Stimulated activated effector memory CD8-positive, alpha-beta T cell treated with anti-CD3 and anti-CD28 coated beads, Interleukin-12 subunit alpha, Interleukin-12 subunit beta, amount 100 ng/mL, for 72 hours (primary cell): ENCODE data around the gene VAMP8.
A peak's percentile ranks its signal among the peaks of the same experiment; 100 is the strongest.
"Not testable (repeated sequence)": the region's sequence is repeated elsewhere in the genome, so short reads cannot be mapped to it uniquely, and the experiment has no call there.

Source experiments
- ATAC-seq: fragments of 150-1000 bp; cut with Tn5 transposase; 2 replicates; pipeline ENCODE4 v1.10.0; 2021
- DNase-seq, 2 donors: peaks; one replicate each; pipeline ENCODE4 v3.0.0; 2021 to 2022; ENCODE audit warnings: low spot score in 2 of 2
- H3K27ac Mint-ChIP-seq: one replicate; pipeline ENCODE4 v1.8.0; 2022; ENCODE audit warnings: mild to moderate bottlenecking, mixed read lengths
- H3K36me3 Mint-ChIP-seq: one replicate; pipeline ENCODE4 v1.8.0; 2022; ENCODE audit warnings: mild to moderate bottlenecking, mixed read lengths
- H3K4me1 Mint-ChIP-seq: one replicate; pipeline ENCODE4 v1.8.0; 2022; ENCODE audit warnings: mixed read lengths
- H3K4me3 Mint-ChIP-seq: one replicate; pipeline ENCODE4 v1.8.0; 2022; ENCODE audit warnings: mild to moderate bottlenecking, mixed read lengths
- H3K9me3 Mint-ChIP-seq: one replicate; pipeline ENCODE4 v1.8.0; 2022; ENCODE audit warnings: mixed read lengths

Gene VAMP8

DNA sequence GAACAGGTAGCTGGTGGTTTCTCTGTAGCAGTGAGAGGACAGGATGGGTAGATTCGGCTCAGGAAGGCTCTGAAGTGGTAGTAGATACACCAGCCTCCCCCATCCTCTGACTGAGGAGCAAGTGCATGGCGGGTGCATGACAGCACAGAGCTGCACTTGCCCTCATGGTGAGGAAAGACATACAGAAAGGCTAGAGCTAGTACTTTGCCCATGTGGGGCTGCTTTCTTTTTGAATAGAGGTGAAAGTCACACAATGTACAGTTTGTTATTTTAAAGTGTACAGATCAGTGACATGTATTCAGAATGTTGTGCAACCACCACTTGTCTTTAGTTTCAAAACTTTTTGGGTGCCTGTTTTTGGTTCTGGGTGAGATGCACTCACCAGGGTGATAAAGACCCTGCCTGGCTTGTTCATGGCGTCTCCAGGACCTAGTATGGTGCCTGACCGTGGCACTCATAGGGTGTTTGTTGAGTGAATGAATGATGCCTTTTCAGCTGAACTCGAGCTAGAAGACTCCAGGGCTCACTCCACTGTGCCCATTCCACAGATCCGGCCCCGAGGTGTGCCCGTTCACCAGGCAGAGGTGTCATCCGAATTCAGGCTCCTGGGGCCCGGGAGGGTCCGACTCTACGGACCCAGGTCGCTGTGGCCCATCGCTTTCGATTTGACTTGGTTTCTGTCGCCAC is 6.4 kb downstream of the VAMP8 start:
- peak; percentile 63 for ATAC-seq
- peak overlapping the region; percentile 90 for H3K27ac Mint-ChIP-seq
- no peaks in the 10 kb centered on the region for H3K9me3 Mint-ChIP-seq
- H3K4me1 Mint-ChIP-seq = peaks cover 55% of the 10 kb centered on the region
- H3K4me3 Mint-ChIP-seq = peak overlapping the region; percentile 75
- peaks cover 27% of the 10 kb centered on the region for H3K36me3 Mint-ChIP-seq
- DNase-seq = peak in 1 of 2 donors; percentile 68

DNA sequence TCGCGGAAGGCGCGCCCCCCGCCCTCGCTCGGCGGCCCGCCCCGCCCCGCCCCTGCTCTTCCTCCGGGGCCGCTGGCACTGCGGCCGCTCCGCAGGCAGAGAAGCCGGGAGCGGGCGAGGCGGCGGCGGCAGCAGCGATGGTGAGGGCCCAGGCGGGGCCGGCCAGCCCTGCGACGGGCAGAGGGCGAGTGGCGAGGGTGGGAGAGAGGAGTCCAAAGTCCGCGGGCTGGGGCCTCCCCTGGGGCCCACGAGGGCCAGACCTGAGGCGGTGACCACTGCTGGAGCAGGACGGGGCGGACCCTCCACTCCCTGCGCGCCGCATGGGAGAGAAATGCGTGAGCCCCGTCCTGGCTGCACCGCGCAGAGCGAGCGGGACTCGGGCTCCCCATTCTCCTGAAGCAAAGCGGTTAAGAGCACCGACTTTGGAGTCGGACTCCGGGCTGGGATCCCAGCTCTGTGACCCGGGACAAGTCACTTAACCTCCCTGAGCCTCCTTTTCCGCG is 7.0 kb downstream of the VAMP8 start, which contains the start of gene VAMP5:
VAMP5 (plus strand) TSS at position 78 of the 503 bp plus-strand sequence; CDS start at position 138, 60 bp downstream.
- H3K9me3 Mint-ChIP-seq = no peaks in the 10 kb centered on the region
- H3K4me1 Mint-ChIP-seq = peaks cover 52% of the 10 kb centered on the region
- H3K36me3 Mint-ChIP-seq = peaks cover 27% of the 10 kb centered on the region
- H3K4me3 Mint-ChIP-seq = peak within 1 kb of the TSS; percentile 75
- ATAC-seq = peak; percentile 66
- peak within 1 kb of the TSS; percentile 90 for H3K27ac Mint-ChIP-seq
- DNase-seq = no peak

DNA sequence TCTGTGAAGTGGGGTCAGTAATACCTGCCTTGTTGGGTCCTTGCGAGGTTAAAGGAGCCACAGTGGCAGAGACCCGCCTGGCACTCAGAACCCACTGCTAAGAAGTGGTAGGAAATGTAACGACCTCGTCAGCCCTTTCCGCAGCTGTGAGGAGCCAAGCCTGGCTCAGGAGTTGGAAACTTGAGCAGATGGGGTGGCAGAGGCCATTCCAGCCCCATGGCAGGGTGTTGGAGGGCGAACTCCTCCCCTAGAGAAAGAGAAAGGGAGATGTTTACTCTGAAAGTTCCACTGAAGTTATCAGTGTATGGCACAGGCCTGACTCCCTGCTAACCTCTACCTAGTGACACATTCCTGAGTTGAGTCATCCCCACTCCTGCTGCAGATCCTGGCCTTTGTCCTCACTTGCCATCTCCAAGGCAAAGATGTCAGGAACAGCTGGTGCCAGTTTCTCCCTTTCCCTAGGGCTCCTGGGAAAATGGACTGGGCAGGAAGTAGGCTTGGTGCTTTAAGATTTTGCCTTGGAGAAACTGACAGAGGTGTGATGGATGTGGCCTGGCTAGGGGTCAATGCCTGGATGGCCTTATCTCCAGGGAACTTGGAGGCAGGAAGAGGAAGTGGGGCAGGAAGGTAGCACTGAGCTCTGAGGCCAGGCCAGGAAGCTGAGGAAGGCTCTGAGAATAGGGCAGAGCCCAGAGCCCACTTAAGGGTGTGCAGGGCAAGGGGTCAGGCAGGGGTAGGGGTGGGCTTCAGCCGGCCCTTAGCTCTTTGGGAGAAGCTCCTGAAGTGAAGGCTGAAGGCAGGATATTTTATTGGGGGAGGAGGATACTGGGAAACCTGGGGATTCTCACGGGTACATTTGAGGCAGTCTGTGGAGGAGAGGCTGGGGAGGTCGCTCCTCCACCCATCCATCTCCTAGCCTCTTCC is 7.7 kb downstream of the VAMP8 start:
- Mint-ChIP-seq H3K4me1 (peaks cover 51% of the 10 kb centered on the region), H3K4me3 (peak overlapping the region; percentile 75), H3K36me3 (peaks cover 26% of the 10 kb centered on the region), H3K27ac (peak overlapping the region; percentile 90), H3K9me3 (no peaks in the 10 kb centered on the region)
- ATAC-seq = peak; percentile 77
- DNase-seq = no peak

DNA sequence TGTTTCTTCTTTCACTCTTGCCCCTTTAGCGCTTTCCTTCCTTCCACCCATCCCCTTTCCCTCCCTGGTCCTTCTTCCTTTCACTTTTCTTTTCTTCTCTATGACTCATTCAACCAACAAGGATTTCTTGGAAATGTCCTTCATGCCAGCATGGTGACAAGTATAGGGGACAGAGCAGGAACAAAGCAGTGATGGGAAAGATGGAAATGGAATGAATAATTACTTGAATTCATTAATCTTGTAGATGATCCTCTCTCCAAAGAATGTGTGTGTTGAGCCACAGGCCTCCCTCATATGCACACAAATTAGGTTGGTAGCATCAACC is 8.4 kb downstream of the VAMP8 start:
- H3K36me3 Mint-ChIP-seq = peaks cover 20% of the 10 kb centered on the region
- ATAC-seq (no peak), DNase-seq (no peak)
- peaks cover 49% of the 10 kb centered on the region for H3K4me1 Mint-ChIP-seq
- no peaks in the 10 kb centered on the region for H3K9me3 Mint-ChIP-seq
- peak overlapping the region; percentile 75 for H3K4me3 Mint-ChIP-seq
- H3K27ac Mint-ChIP-seq = peak overlapping the region; percentile 90

DNA sequence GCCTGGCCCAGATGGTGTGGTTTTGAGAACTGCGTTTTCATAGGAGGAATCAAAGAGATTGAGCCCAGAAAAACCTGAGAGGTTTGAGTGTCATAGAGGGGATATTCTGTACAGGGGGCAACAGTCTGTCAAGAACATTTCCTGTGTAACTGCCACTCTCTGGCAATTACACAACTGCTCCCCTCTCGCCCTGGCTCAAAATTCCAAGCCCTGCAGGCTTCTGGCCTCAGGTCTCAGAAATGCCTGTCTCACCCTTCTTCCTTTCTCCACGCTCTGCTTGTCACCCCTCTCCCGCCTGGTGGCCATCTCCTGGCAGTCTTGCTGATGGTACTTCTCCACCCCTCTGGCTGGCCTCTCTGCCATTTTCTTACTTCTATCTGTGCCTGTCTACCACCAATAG is 10.8 kb downstream of the VAMP8 start:
- H3K36me3 Mint-ChIP-seq = no peaks in the 10 kb centered on the region
- H3K27ac Mint-ChIP-seq = peak overlapping the region; percentile 21
- DNase-seq = no peak
- no peak overlapping the region for H3K4me3 Mint-ChIP-seq
- peaks cover 42% of the 10 kb centered on the region for H3K4me1 Mint-ChIP-seq
- no peaks in the 10 kb centered on the region for H3K9me3 Mint-ChIP-seq
- ATAC-seq = no peak

DNA sequence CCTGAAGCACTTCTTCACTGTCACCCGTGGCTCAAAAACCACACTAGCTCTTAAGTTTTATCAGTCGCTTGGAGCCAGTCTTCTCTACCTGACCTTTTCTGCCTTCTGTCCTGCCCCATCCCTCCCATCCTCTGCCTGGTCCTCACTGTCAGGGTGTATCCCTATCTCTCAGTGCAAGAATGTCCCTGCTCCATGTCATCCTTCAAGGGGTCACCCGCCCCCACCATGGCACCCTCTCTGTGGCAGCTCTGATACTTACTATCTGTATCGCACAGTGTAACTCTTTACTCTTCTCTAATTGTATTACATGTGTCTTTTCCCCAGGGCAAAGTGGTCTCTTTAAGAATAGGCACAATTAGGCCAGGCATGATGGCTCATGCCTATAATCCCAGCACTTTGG is 11.3 kb downstream of the VAMP8 start:
- peaks cover 38% of the 10 kb centered on the region for H3K4me1 Mint-ChIP-seq
- no peak for DNase-seq
- peak overlapping the region; percentile 21 for H3K27ac Mint-ChIP-seq
- no peak for ATAC-seq
- H3K4me3 Mint-ChIP-seq = no peak overlapping the region
- H3K9me3 Mint-ChIP-seq = no peaks in the 10 kb centered on the region
- H3K36me3 Mint-ChIP-seq = no peaks in the 10 kb centered on the region

DNA sequence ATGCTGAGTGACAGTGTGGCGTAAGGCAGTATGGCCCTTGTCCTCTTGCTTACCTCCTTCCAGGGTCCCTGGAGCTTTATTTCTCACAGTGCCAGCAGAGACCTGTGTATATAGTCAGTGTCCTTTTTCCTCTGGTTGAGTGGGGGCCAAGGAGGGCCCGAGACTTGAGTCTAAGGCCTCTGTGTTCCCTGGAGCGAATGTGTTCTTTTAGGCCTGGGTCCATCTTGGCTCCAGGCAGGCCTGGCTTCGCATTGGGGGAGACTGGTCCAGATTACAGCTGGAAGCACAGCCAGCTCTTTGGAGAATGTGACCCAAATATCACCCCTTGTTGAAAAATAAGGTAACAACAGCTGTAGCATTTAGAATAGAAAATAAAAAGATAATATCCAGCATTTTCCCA is 11.8 kb downstream of the VAMP8 start:
- H3K4me3 Mint-ChIP-seq = no peak overlapping the region
- H3K36me3 Mint-ChIP-seq = no peaks in the 10 kb centered on the region
- H3K27ac Mint-ChIP-seq = peak overlapping the region; percentile 21
- DNase-seq (no peak), ATAC-seq (no peak)
- H3K9me3 Mint-ChIP-seq = no peaks in the 10 kb centered on the region
- peaks cover 38% of the 10 kb centered on the region for H3K4me1 Mint-ChIP-seq

DNA sequence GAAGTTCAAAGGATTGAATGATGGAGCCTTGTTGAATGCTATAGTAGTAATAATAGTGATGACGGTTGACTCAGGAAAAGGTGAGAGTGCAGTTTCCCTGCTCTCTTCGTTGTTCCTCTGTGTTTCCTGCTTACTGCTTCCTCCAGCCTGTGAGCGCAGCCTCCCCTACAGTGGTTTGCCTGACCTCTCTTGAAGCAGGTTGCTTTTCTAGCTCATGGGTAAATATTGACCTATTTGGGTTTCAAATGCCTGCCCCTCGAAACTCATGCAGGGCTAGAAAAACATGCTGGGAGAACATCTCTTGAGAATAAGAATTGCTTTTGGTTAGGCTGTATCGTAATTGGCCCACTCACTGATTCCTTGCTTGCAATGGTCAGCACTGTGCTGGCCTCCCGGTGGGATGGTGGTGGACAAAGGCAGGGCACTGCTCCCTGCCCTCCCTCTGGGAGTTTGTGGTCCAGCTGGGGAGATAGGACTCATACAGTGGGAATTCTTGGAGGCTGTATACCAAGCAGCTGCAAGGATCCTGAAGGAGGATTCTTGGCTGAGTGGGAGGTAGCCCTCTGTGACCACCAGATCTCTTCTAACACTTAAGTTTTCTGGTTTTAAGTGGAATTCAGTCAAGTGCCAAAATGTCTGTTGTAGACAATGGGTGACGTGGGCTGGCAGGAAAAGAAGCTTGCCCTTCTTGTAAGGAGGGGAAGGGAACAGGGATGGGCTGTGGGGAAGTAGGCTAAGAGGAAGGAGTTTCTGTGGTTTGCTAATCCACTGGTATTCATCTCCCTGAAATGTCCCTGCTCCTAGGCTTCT is 12.8 kb downstream of the VAMP8 start:
- DNase-seq = no peak

DNA sequence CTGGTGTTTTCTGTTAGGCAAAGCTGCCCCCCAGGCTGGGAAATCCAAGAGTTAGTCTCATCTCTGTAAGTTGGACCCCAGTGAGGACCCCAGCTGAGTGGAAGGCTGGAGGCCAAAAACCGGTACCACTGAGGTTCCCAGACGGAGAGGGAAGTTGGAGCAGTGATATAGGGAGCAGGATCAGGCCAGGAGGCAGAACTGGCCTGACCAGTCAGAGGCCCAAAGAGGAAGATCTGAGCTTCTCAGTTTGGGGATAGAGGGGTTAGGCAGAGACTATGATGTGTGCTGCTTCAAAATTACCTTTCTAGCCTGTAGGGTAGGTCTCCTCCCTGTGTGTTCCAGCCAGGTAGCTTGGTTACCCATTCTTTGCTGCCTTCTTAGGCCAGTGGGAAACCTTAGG is 13.6 kb downstream of the VAMP8 start:
- H3K4me1 Mint-ChIP-seq = peaks cover 36% of the 10 kb centered on the region

More for the DNA sequence above, 12.8 kb downstream of the VAMP8 start:
- H3K4me1 Mint-ChIP-seq = peaks cover 39% of the 10 kb centered on the region
- H3K36me3 Mint-ChIP-seq = peaks cover 1% of the 10 kb centered on the region
- no peak for ATAC-seq
- no peaks in the 10 kb centered on the region for H3K9me3 Mint-ChIP-seq
- no peak overlapping the region for H3K4me3 Mint-ChIP-seq
- H3K27ac Mint-ChIP-seq = peak overlapping the region; percentile 66

DNA sequence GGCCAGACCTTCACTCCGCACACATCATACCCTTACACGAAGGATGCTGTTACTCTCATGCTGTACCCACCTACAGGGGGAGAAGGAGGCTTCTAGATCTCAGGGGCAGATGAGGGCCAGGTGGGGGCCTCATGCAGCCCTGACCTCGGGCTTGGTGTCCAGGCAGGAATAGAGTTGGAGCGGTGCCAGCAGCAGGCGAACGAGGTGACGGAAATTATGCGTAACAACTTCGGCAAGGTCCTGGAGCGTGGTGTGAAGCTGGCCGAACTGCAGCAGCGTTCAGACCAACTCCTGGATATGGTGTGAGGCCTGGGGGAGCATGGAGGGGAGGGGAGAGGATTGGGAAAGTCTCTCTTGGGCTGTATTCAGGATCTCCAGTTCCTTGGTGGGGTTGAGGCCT is 14.2 kb downstream of the VAMP8 start:
- peak overlapping the region; percentile 52 for H3K27ac Mint-ChIP-seq
- DNase-seq = no peak
- H3K4me1 Mint-ChIP-seq = peaks cover 39% of the 10 kb centered on the region
- H3K36me3 Mint-ChIP-seq = peaks cover 11% of the 10 kb centered on the region
- H3K9me3 Mint-ChIP-seq = no peaks in the 10 kb centered on the region
- no peak overlapping the region for H3K4me3 Mint-ChIP-seq
- no peak for ATAC-seq

More for the DNA sequence above, 13.6 kb downstream of the VAMP8 start:
- Mint-ChIP-seq H3K9me3 (no peaks in the 10 kb centered on the region), H3K4me3 (no peak overlapping the region), H3K36me3 (peaks cover 9% of the 10 kb centered on the region), H3K27ac (peak overlapping the region; percentile 52)
- DNase-seq (no peak), ATAC-seq (no peak)

DNA sequence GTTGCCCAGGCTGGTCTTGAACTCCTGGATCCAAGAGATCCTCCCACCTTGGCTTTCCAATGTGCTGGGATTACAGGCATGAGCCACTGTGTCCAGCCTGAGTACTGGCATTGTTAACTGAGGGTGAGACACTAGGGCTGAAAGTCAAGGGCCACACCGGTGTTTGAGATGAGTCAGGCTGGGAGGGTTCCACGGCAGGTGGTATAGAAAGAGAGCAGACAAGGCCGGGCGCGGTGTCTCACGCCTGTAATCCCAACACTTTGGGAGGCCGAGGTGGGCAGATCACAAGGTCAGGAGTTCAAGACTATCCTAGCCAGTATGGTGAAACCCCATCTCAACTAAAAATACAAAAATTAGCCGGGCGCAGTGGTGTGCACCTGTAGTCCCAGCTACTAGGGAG is 14.9 kb downstream of the VAMP8 start:
- not testable (repeated sequence) for DNase-seq, ATAC-seq, H3K27ac Mint-ChIP-seq, H3K9me3 Mint-ChIP-seq, H3K4me3 Mint-ChIP-seq
- H3K4me1 Mint-ChIP-seq = peaks cover 46% of the 10 kb centered on the region
- peaks cover 17% of the 10 kb centered on the region for H3K36me3 Mint-ChIP-seq

DNA sequence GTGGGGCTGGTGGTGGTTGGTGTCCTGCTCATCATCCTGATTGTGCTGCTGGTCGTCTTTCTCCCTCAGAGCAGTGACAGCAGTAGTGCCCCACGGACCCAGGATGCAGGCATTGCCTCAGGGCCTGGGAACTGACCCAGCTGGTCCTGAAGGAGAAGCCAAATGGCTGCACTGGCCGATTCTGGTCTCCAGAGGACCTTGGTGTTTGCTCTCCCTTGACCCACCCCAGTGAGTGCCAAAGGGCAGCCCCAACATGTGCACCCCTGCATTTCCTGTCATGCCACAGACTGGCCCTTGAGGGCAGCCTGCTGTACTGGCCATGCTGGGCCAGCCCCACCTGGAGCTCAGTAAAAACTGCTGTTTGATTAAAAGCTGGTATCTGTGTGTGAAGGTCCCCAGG is 15.6 kb downstream of the VAMP8 start:
- Mint-ChIP-seq H3K4me3 (no peak overlapping the region), H3K9me3 (no peaks in the 10 kb centered on the region), H3K4me1 (peaks cover 41% of the 10 kb centered on the region), H3K27ac (peak overlapping the region; percentile 20), H3K36me3 (peaks cover 24% of the 10 kb centered on the region)
- DNase-seq (no peak), ATAC-seq (no peak)

DNA sequence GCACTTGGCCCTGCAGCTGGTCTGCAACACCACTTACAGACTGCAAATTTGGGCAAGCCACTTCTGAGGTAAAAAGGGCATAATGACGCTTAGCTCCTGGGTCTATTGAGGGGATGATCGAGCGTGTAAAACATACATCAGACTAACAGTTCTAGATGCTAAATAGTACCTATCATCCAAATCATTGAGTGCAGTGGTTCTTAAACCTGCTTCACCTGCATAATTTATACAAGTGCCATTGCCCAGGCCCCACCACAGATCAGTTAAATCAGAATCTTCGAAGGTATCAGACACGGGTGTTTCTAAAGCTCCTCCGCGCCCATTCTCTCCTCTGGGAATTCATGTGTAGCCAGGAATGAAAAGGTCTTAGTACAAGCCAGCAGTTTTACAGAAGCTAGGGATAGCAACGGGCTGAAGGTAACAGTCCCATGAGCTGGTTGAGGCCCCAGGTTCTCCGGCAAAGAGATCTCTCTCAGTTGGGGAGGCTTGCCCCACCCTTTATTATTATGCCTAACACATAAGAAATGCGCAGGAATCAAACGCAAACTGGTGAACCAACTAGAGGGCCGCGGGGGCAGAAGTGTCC is 17.4 kb downstream of the VAMP8 start:
- H3K9me3 Mint-ChIP-seq = no peaks in the 10 kb centered on the region
- H3K4me3 Mint-ChIP-seq = peak overlapping the region; percentile 99
- ATAC-seq = no peak
- peaks cover 41% of the 10 kb centered on the region for H3K4me1 Mint-ChIP-seq
- H3K36me3 Mint-ChIP-seq = peaks cover 42% of the 10 kb centered on the region
- H3K27ac Mint-ChIP-seq = peak overlapping the region; percentile 99
- no peak for DNase-seq

DNA sequence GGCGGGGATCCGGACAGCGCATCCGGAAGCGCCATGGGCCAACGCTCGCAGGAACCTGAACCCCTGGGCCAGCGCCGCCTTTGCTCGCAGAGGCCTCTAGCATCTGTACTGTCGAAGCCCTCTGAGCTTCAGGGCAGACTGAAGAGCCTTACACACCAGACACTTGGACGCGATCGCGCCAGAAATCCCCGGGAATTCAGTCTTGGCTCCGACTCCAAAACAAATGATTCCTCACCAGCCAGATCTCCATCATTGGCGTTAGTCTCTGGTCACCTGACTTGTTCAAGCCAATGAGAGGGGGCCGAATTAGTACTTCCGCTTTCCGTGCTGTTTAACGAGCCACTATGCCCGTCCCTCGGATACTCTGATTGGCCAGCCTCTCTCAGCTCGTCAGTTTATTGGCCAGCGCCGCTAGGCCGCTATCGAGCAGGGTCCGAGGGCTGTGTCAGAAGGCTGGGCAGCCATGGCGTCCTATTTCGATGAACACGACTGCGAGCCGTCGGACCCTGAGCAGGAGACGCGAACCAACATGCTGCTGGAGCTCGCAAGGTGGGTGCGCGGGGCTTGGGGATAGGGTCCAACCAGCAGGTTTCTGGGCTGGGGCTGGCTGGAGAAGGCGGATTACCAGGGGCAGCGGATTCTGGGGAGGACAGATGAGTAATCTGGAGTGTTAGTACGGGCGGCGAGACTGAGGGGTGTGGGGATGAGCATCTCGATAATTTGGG is 18.1 kb downstream of the VAMP8 start, which contains the start of gene RNF181:
RNF181 (plus strand) TSS at position 445 of the 725 bp plus-strand sequence; CDS start at position 464, 19 bp downstream.
- H3K4me3 Mint-ChIP-seq = peak within 1 kb of the TSS; percentile 99
- peak; percentile 76 to 92 for DNase-seq
- peak; percentile 99 for ATAC-seq
- H3K36me3 Mint-ChIP-seq = peaks cover 48% of the 10 kb centered on the region
- no peaks in the 10 kb centered on the region for H3K9me3 Mint-ChIP-seq
- peak within 1 kb of the TSS; percentile 99 for H3K27ac Mint-ChIP-seq
- peaks cover 43% of the 10 kb centered on the region for H3K4me1 Mint-ChIP-seq
